GM12892 (cell line): ENCODE data around the gene GRM1.

Source experiments
- POLR2AphosphoS5 ChIP-seq: IDR thresholded peaks from 2 replicates; pipeline ENCODE4 v1.6.1; 2011; ENCODE audit warnings: low read depth, low read length, control low read depth
- TAF1 ChIP-seq: IDR thresholded peaks from 2 replicates; pipeline ENCODE4 v1.6.1; 2011; ENCODE audit warnings: low read depth, mild to moderate bottlenecking, control low read depth, low read length, borderline replicate concordance

- TF ChIP-seq TAF1 (no peak), POLR2AphosphoS5 (no peak)
Measured at GRCh38 chr6:146397638-146398037, 368.8 kb downstream of the GRM1 start.
